B cell (primary cell): Measurements from ENCODE around the gene ODF2L. TPM values are rescaled to one million over a fixed set of nuclear protein-coding genes. Genes with fewer than 3 reads are reported as not detected.

Experiments used
- ATAC-seq: fragments of 200-7000 bp; cut with Tn5 transposase; one replicate; pipeline ENCODE4 v1.10.0; 2021; ENCODE audit warnings: low read depth, mild to moderate bottlenecking, moderate number of reproducible peaks, moderate library complexity
- CTCF ChIA-PET: fragments of 350-600 bp; sonication (Branson Sonifier 250); formaldehyde crosslinking; loops from one replicate; lab custom pipeline; 2021; ENCODE audit warnings: antibody characterized with exemption, inconsistent platforms; lab: Charles Lee
- POLR2A ChIA-PET: fragments of 350-600 bp; sonication (Branson Sonifier 250); formaldehyde crosslinking; loops from one replicate; lab custom pipeline; 2021; ENCODE audit warnings: antibody characterized with exemption; lab: Charles Lee
- DNase-seq: peaks from one replicate; pipeline ENCODE4 v3.0.0; 2013
- H2AFZ ChIP-seq: 2 replicates; pipeline ENCODE4 v1.6.1; 2012; ENCODE audit warnings: mild to moderate bottlenecking, low read depth, low read length; ENCODE audit not compliant: insufficient read depth, poor library complexity, severe bottlenecking
- H3K27ac ChIP-seq, 2 donors: 1 replicate in 1 of 2; 2 replicates in 1 of 2; pipeline ENCODE4 v1.5.1; 2012 to 2013; ENCODE audit warnings: low read length in 2 of 2, mild to moderate bottlenecking in 2 of 2, moderate library complexity in 1 of 2
- H3K27me3 ChIP-seq, 4 experiments: fragments of 200-600 bp in 1 of 4; sonication (generic) in 1 of 4; replicated peaks in 1 of 4; 1 replicate in 2 of 4; 2 replicates in 2 of 4; pipeline versions ENCODE4 v1.6.1 to v1.7.0; 2013 to 2016; ENCODE audit warnings: low read length in 3 of 4, mild to moderate bottlenecking in 2 of 4, mixed read lengths in 1 of 4, moderate library complexity in 1 of 4; ENCODE audit not compliant: insufficient read depth in 4 of 4, control insufficient read depth in 3 of 4; ENCODE audit errors: control extremely low read depth in 1 of 4
- H3K36me3 ChIP-seq, 2 experiments: replicated peaks in 1 of 2; 1 replicate in 1 of 2; 2 replicates in 1 of 2; pipeline versions ENCODE4 v1.6.1 to v1.7.1; 2013; ENCODE audit warnings: low read length in 1 of 2; ENCODE audit not compliant: insufficient read depth in 2 of 2, control insufficient read depth in 1 of 2; ENCODE audit errors: control extremely low read depth in 1 of 2, extremely low read depth in 1 of 2
- H3K4me1 ChIP-seq, 2 donors: fragments of 200-600 bp in 1 of 2; sonication (generic) in 1 of 2; 1 replicate in 1 of 2; 2 replicates in 1 of 2; pipeline versions ENCODE4 v1.5.1 to v1.6.1; 2013 to 2017; ENCODE audit warnings: low read length in 2 of 2; ENCODE audit not compliant: control insufficient read depth in 2 of 2, insufficient read depth in 2 of 2
- H3K4me2 ChIP-seq: replicated peaks from 2 replicates; pipeline ENCODE3; 2012; ENCODE audit warnings: mild to moderate bottlenecking, low read depth, low read length; ENCODE audit not compliant: poor library complexity, severe bottlenecking
- H3K4me3 ChIP-seq, 5 experiments: fragments of 200-600 bp in 1 of 5; sonication (generic) in 1 of 5; 1 replicate in 3 of 5; 2 replicates in 2 of 5; pipeline versions ENCODE4 v1.5.1 to v1.7.0; 2011 to 2016; ENCODE audit warnings: low read length in 4 of 5, mild to moderate bottlenecking in 4 of 5, low read depth in 2 of 5, control low read depth in 1 of 5, moderate library complexity in 1 of 5; ENCODE audit not compliant: insufficient read depth in 1 of 5; ENCODE audit errors: control extremely low read depth in 1 of 5, extremely low read depth in 1 of 5
- H3K79me2 ChIP-seq: fragments of 200-600 bp; sonication (generic); one replicate; pipeline ENCODE4 v1.6.0; 2016; ENCODE audit warnings: low read length; ENCODE audit not compliant: control insufficient read depth, insufficient read depth
- H3K9ac ChIP-seq: fragments of 200-600 bp; sonication (generic); 2 replicates; pipeline ENCODE4 v1.6.1; 2017; ENCODE audit warnings: mild to moderate bottlenecking, low read length, moderate library complexity
- H3K9me3 ChIP-seq, 3 donors: one replicate each; pipeline versions ENCODE4 v1.6.1 to v1.7.1; 2013; ENCODE audit warnings: low read length in 2 of 3; ENCODE audit not compliant: control insufficient read depth in 2 of 3, insufficient read depth in 1 of 3; ENCODE audit errors: control extremely low read depth in 1 of 3
- H4K20me1 ChIP-seq: 2 replicates; pipeline ENCODE4 v1.6.0; 2012; ENCODE audit warnings: mild to moderate bottlenecking, low read length; ENCODE audit not compliant: insufficient read depth, control insufficient read depth, poor library complexity, severe bottlenecking
- H3K27ac Mint-ChIP-seq: one replicate; pipeline ENCODE4 v1.8.0; 2021; ENCODE audit warnings: mixed read lengths
- H3K27me3 Mint-ChIP-seq: one replicate; pipeline ENCODE4 v1.8.0; 2021; ENCODE audit warnings: mixed read lengths
- H3K4me1 Mint-ChIP-seq: one replicate; pipeline ENCODE4 v1.8.0; 2021; ENCODE audit warnings: mixed read lengths
- H3K4me3 Mint-ChIP-seq: one replicate; pipeline ENCODE4 v1.8.0; 2021; ENCODE audit warnings: mixed read lengths
- H3K9me3 Mint-ChIP-seq: one replicate; pipeline ENCODE4 v1.8.0; 2022; ENCODE audit warnings: mixed read lengths; ENCODE audit not compliant: insufficient read depth
- EZH2 ChIP-seq: IDR thresholded peaks from 2 replicates; pipeline ENCODE4 v1.6.1; 2012; ENCODE audit warnings: borderline replicate concordance, low read depth, mild to moderate bottlenecking, moderate library complexity, low read length; ENCODE audit not compliant: insufficient read depth, poor library complexity, severe bottlenecking
- WGBS: methylation state at CpG from one replicate; pipeline ENCODE4 v1.1.5; 2013; ENCODE audit warnings: missing lambda C conversion rate; ENCODE audit not compliant: insufficient coverage; 5-methylcytosine and 5-hydroxymethylcytosine counted together
- intact Hi-C: fragments of 100-400 bp; cut with micrococcal nuclease; formaldehyde crosslinking; loops from one replicate; pipeline ENCODE4 v1.10.0; 2022
- polyA plus RNA-seq: library from polyadenylated mRNA; depleted of rRNA; stranded (reverse); fragments of >200 nt; gene quantifications from 2 replicates; pipeline ENCODE4 v1.2.3, GENCODE V29; 2012
- total RNA-seq, 2 donors: library from RNA; stranded (reverse); fragments of 120-200 nt in 1 of 2; gene quantifications; 1 replicate in 1 of 2; 2 replicates in 1 of 2; pipeline versions ENCODE4 v1.2.3 to v1.2.4, GENCODE V29; 2013 to 2022
- TF ChIP-seq, protein P1 (sequence below): fragments of 200-600 bp; IDR thresholded peaks from one replicate; pipeline ENCODE4 v1.8.0; 2022; ENCODE audit warnings: antibody characterized with exemption, mild to moderate bottlenecking

The ODF2L gene
- total and polyA plus RNA-seq, 2 donors (not counting 1 experiment from before 2014, with no cell fraction given), result 13.0 to 61.3 TPM

DNA sequence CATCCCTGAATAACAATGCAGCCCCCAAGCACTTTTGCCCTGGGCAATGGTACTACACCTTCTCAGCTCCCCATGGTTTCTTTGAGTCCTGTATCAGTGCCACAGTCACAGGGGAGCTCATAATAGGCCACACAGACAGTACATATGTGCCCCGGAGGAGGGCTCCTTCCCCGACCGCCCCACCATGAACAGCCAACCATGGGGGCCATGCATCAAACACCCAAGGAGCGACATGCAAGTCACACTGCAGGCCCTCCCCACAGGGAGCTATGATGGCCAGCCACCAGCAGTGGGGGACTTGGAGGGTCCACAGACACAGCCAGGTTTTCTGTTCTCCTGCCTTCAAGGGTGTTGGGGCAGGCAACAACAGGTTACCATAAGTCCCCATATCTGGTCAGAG, 14.8 kb upstream of the ODF2L start:
- H4K20me1 ChIP-seq, result no peaks in the 10 kb centered on the region
- Mint-ChIP-seq H3K27me3 (no peaks in the 10 kb centered on the region), H3K4me1 (no peaks in the 10 kb centered on the region), H3K9me3 (no peaks in the 10 kb centered on the region), H3K27ac (no peak overlapping the region), H3K4me3 (no peak overlapping the region)
- intact Hi-C loops, result no loop called here
- ATAC-seq (no peak), DNase-seq (no peak)
- H3K4me3 ChIP-seq, result no peak overlapping the region
- no peaks in the 10 kb centered on the region for H3K9me3 ChIP-seq
- no peaks in the 10 kb centered on the region for H3K36me3 ChIP-seq
- no peaks in the 10 kb centered on the region for H3K27me3 ChIP-seq
- H3K4me1 ChIP-seq, result no peaks in the 10 kb centered on the region
- H3K27ac ChIP-seq, result no peak overlapping the region
- H3K4me2 ChIP-seq, result no peak overlapping the region
- no peak for TF ChIP-seq EZH2
- TF ChIP-seq, protein P1, sequence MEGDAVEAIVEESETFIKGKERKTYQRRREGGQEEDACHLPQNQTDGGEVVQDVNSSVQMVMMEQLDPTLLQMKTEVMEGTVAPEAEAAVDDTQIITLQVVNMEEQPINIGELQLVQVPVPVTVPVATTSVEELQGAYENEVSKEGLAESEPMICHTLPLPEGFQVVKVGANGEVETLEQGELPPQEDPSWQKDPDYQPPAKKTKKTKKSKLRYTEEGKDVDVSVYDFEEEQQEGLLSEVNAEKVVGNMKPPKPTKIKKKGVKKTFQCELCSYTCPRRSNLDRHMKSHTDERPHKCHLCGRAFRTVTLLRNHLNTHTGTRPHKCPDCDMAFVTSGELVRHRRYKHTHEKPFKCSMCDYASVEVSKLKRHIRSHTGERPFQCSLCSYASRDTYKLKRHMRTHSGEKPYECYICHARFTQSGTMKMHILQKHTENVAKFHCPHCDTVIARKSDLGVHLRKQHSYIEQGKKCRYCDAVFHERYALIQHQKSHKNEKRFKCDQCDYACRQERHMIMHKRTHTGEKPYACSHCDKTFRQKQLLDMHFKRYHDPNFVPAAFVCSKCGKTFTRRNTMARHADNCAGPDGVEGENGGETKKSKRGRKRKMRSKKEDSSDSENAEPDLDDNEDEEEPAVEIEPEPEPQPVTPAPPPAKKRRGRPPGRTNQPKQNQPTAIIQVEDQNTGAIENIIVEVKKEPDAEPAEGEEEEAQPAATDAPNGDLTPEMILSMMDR, result no peak
- WGBS, result 98% methylated on average over 4 of the region's 4 CpGs
- H3K9ac ChIP-seq, result no peak overlapping the region
- no peaks in the 10 kb centered on the region for H3K79me2 ChIP-seq
- H2AFZ ChIP-seq, result no peak overlapping the region
- ChIA-PET POLR2A (no interaction called here), CTCF (no interaction called here)

DNA sequence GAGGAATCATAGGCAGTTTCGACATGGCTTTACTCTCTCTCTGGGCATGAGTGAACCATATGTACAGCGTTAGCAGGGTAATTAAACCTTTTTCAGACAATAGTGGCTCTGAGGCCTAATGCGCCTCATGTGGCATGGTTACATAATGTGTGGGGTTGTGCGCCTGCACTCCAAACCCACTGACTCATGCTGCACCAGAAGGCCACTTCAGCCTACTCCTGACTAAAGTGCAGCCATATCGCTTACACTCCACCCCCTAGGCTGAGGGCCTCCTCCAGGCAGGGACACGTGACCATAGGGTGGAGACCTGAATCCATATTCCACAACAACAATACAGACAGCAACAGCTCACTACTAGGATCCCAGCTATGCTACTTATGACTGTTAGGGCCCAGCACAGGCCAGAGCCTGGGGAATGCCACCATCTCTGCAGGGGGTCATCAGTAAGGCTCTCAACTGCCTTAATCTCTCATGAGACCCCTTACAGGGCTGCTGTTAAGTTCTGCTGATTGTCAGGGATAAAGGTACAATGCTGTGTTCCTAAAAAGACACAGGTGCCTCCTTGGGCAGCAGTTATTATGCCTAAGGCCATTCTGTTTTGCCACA, 13.4 kb upstream of the ODF2L start:
- H3K4me3 Mint-ChIP-seq, result no peak overlapping the region
- H3K4me1 ChIP-seq, result no peaks in the 10 kb centered on the region
- no peaks in the 10 kb centered on the region for H3K27me3 ChIP-seq
- DNase-seq, result no peak
- TF ChIP-seq, protein P1, result no peak
- TF ChIP-seq EZH2, result no peak
- 87% methylated on average over 5 of the region's 6 CpGs for WGBS
- no peaks in the 10 kb centered on the region for H3K79me2 ChIP-seq
- H3K9me3 Mint-ChIP-seq, result no peaks in the 10 kb centered on the region
- no peak overlapping the region for H3K9ac ChIP-seq
- no peak for ATAC-seq
- no peak overlapping the region for H3K27ac ChIP-seq
- no peak overlapping the region for H3K4me3 ChIP-seq
- ChIA-PET CTCF (interaction anchor here (1.2 kb wide), 1 partner anchor 64 kb away, joined by 4 read pairs; no protein-coding TSS in a partner anchor), POLR2A (no interaction called here)
- intact Hi-C loops, result no loop called here
- H3K9me3 ChIP-seq, result no peaks in the 10 kb centered on the region
- H3K27ac Mint-ChIP-seq, result no peak overlapping the region
- no peaks in the 10 kb centered on the region for H3K4me1 Mint-ChIP-seq
- H4K20me1 ChIP-seq, result no peaks in the 10 kb centered on the region
- H2AFZ ChIP-seq, result no peak overlapping the region
- H3K27me3 Mint-ChIP-seq, result no peaks in the 10 kb centered on the region
- H3K4me2 ChIP-seq, result no peak overlapping the region
- no peaks in the 10 kb centered on the region for H3K36me3 ChIP-seq
